NCI-H748 (cell line): Measurements from ENCODE around the gene COPS7B.
"Not testable (repeated sequence)": the region's sequence is repeated elsewhere in the genome, so short reads cannot be mapped to it uniquely, and the experiment has no call there.

Experiments used
- DNase-seq: peaks from one replicate; lab custom pipeline; 2025; ENCODE audit not compliant: unreplicated experiment; lab: John Stamatoyannopoulos, UW

Gene COPS7B

DNA sequence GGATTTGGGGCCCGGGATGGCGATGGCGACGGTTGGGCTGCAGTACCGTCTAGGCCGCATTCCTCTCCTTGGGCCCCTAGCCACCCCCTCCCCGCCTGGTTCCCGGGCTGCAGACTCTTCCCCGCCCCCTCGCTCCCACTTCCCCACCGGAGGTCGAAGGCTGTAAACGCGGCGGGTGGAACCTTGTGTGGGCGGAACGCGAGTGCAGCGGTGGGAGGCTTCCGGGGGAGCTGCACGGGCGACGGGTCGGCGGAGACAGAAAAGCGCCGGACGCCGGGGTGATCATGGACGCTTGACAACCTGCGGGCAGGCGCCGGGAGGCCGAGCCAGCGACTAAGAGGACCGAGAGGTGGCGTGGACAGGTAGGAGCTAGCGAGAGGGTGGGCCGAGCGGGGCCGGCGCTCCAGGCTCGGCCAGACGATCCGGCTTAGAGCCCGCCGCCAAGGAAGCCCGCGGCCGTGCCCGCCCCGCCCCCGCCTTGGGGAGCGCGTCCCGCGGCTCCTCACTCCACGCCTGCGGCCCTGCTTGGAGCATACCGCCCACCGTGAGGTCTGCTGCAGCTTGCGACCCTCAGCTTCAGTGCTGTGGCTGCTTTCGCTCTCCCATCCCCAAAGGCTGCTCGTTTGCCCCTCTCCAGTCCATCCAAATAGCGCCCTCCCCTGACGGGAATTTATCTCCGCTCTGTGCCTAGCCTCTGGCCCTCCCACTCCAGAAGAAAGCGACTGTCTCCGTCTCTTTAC, at the start of gene COPS7B:
TSS of gene COPS7B (plus strand) at position 269 of the 740 bp plus-strand sequence. CDS start 2,126 bp downstream, outside the sequence.
- DNase-seq = peak; percentile 88

GRCh38 chr2:231737761-231738160, 48.5 kb upstream of the COPS7B start:
- DNase-seq = no peak

- no peak for DNase-seq
Measured at GRCh38 chr2:231743376-231744116, 42.7 kb upstream of the COPS7B start.

DNA sequence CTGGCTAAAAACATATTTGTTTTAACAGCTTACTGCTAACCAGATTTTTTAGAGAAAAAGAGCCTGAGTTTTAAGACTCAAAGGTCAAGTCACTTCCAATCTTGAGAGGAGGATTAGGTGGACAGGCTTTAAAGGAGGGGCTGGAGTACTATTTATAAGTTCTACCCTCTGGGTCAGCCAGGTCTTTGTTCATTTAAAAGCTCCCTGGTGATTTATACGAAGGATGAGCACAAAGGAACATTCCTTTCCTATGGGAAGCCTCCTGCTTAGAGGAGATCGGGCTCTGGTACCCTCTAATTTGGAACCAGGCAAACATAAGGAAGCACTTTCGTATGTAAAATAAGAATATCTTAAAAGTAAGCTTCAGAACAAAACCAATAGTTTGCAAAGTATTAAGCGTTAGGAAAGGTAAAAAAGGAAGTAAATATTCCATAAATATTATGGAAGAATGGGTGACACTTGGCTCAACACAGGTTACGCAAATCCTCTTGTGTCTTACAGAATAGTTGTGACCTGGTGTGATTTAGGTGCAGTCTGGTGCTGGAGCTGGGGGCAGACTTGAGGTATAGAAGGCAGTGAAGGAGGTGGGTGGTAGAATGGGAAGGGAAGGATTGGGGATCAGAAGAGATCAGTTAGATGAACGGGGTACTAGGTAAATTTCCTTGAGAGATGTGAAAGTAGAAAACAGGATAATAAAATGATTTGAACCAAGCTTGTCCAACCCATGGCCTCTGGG, 40.8 kb upstream of the COPS7B start:
- DNase-seq = no peak

GRCh38 chr2:231748153-231748896, 37.9 kb upstream of the COPS7B start:
- DNase-seq = not testable (repeated sequence)

- not testable (repeated sequence) for DNase-seq
Measured at GRCh38 chr2:231749016-231749415, 37.2 kb upstream of the COPS7B start.

DNA sequence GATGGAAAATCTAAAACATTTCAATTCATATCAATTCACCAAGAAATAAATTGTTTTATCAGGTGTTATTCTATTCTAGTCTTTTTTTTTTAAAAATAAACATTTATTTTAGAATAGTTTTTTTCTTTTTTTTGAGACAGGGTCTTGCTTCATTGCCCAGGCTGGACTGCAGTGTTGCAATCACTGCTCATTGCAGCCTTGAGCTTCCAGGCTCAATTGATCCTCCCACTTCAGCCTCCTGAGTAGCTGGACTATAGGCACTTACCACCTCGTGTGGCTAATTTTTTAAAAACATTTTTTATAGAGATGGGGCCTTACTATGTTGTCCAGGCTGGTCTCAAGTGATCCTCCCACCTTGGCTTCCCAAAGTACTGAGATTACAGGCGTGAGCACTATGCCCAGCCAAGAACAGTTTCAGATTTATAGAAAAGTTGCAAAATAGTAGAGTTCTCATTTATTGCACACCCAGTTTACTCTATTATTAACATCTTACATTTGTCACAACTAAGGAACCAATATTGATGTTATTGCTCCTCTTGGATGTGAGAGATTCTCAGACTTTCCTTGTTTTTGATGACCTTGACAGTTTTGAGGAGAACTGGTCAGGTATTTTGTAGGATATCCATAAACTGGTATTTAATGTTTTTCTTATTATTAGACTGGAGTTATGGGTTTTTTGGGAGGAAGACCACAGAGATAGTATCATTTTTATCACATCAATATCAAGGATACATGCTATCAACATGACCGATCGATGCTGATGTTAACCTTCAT, 35.0 kb upstream of the COPS7B start:
- no peak for DNase-seq

DNA sequence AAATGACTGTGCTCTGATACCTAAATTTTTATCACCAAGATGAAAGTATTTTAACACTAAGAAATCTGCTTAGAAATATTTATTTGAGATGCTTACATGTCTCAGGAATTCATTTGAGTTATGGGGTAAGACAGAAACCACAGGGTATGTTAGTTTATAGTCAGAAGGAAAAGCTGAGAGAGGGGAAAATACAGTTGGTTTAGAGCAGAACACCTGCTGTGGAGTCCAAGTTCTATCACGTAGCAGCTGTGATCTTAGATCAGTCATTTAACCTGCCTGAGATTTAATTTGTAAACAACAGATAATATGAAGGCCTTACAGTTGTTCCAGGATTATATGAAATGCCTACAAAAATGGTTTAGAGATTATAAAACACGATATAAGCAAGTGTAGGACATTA, 34.2 kb upstream of the COPS7B start:
- no peak for DNase-seq

DNA sequence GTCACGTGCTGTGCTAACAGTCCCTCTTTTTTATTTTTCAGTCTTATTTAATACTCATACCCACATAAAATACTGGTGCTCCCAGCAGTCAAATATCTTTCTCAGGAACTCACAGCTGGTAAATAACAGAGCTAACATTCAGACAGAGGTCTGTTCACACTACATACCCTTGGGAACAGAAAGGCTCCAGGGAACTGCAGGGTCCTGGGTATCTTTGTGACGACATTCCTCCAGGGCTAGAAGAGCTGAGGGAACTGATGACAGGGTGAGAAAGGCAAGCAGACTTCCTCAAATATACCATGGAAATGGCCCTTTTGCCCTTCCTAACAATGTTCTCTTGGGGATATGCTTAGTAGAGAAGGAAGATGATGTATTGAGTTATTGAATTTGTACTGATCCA, 24.5 kb upstream of the COPS7B start:
- no peak for DNase-seq

DNA sequence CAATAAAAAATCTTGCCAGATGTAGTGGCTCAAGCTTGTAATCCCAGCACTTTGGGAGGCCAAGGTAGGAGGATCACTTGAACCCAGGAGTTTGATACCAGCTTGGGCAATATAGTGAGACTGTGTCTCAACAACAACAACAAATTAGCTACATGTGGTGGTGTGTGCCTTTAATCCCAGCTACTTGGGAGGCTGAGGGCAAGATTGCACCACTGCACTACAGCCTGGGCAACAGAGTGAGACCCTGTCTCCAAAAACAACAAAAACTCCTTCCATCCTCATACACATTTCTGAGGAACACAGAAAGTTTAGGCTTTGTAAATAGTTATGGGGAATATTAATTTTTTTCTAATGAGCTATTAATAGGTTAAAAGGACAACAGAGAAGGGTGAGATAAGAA, 22.1 kb upstream of the COPS7B start:
- no peak for DNase-seq

DNA sequence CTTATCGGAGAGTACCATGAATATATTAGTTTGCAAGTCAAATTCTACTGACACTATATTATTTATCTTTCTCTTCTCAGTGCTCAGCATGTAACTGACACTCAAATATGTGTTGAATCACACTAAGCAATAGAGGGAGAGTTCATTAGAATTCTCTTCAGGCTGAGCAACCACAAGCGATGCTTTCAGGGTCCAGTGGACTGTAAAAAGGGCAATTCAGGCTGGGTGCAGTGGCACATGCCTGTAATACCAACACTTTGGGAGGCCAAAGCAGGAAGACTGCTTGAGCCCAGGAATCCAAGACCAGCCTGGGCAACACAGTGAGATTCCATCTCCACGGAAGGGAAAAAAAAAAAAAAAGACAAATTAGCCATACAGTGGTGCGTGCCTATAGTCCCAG, 21.5 kb upstream of the COPS7B start:
- no peak for DNase-seq

- DNase-seq = no peak
Measured at GRCh38 chr2:231765496-231765929, 20.7 kb upstream of the COPS7B start.

DNA sequence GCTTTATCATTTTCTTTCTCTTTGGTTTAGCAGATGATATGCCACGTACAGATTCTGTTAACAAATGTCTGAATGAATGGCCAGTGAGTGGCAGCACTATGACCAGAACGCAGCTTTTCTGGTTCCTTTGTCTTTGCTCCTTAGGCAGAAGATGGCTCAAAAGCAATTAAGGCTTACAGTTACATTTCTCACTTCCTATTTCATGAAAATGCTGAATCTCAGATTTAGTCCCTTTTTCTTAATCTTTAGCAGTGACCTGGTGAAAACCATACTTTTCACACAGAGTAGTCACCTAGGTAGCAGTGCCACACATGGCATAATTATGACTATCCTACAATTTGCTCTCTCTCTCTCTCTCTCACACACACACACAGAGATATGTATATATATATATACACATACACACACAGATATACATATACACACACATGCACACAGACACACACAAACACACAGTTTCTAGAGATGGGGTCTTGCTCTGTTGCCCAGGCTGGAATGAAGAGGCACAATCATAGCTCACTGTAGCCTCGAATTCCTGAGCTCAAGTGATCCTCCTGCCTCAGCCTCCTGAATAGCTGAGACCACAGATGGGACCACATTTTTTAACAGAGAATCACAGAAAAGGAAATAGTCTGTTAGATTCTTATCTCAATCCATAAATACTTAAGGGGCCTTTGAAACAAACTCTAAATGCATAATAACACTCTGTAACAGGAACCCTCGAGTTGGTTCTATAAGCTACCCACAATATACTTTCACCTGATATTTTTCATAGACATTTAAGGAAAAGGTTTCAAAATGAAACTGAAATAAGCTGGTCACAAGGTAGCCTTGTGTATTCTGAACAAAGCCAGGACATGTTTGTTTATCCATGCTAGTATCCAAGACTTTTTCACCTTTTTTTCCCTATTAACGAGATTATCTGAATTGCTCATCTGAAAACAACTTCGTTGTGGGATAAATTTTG, 16.8 kb upstream of the COPS7B start:
- DNase-seq = no peak

DNA sequence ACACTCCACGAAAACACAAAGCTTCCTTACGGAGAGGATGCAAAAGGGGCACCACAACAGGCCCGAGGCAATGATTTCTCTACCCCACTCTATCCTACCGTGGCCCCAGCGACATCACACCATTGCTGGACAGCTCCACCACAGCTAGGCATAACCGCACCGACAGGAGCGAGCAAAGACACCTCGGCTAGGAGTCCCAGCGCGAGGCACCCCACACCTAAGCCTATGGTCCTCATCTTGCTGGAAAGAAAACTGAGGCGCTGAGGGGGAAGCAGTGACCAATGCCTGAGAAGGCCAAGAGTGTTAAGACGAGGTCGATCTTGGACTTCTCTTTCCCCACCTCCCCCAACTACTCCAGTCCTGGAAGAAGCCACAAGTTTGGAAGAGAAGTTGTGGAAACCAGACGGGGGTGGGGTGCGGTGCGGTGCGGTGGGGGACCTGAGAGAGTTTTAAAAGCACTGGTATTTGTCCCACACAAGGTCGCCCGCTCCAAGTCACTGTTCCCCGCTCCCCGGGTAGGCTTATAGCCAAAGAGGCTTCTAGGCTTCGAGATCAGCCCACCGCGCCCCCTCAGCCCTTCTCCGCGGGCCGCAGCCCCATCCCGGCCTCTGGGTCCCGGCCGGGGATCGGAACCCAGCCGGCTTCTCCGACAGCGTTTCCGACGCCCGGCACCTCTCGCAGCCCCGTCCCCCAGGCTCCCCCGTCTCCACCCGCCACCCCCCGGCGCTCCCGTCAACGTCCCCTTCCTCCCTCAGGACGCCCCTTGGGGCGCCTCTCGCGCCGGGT, 5.9 kb upstream of the COPS7B start:
- peak; percentile 15 for DNase-seq

GRCh38 chr2:231780909-231781797, 5.1 kb upstream of the COPS7B start, which contains the start of gene PDE6D:
PDE6D (minus strand) TSS chr2:231781282; CDS start chr2:231781114, 168 bp downstream.
- DNase-seq = peak; percentile 98

DNA sequence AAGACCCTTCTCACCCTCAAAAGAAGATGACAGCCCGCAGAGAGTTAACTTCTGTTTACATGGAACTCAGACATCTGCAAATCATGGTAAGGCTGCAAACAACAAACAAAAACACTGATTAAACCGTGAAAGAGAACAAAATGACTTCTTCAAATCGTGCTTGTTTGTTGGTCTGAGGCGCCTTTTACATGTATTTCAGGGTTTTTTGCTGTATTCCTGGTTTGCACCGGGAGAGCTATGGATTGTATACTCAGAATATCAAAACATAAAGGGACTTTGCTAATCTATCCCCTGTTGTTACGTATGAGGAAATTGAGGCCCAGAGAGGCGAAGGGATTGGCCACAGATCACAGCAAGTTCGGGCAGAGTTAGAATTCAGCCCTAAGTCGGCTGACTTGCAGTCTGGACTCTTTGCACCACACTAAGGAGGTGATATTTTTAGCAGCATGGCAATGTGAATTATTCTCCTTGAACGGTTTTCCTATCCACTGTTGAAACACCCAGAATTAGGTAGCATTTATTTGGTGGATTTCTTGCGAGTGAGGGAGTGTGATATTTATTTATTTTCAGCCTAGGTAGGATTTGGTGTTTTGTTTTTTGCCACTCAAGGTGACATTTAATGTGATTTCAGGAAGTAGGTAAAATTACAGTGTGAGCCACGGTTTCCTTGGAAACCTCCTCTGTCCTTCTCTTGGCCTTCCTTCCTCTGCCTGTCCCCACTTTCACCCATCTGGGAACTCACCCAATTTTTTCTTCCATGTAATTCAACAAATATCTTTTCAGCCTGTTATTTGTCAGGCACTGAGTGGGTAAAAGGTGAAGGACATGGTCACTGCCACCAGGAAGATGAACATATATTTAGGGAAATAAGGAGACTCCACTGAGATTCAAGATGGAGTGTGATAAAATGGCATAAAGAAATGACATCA, 4.2 kb upstream of the COPS7B start:
- DNase-seq = peak; percentile 35
